Keratinocyte (primary cell): ENCODE data around the gene MIA2. TPM values are rescaled to one million over a fixed set of nuclear protein-coding genes. Genes with fewer than 3 reads are reported as not detected.

Source experiments
- DNase-seq: peaks from one replicate; pipeline ENCODE4 v3.0.0-alpha.2; 2011; ENCODE audit warnings: low read depth, missing footprints, low spot score
- FAIRE-seq: peaks from 2 replicates; lab custom pipeline; 2011; peaks lifted over from hg19 to GRCh38; lab: Jason Lieb, UNC
- H2AFZ ChIP-seq: 2 replicates; pipeline ENCODE4 v1.6.0; 2012; ENCODE audit warnings: low read length, control low read depth, inconsistent platforms; ENCODE audit not compliant: control insufficient read depth
- H3K27ac ChIP-seq: 2 replicates; pipeline ENCODE4 v1.5.1; 2011; ENCODE audit warnings: low read length; ENCODE audit not compliant: control insufficient read depth, insufficient read depth
- H3K27me3 ChIP-seq: 3 replicates; pipeline ENCODE4 v1.6.0; 2011; ENCODE audit warnings: low read length; ENCODE audit not compliant: control insufficient read depth, insufficient read depth; ENCODE audit errors: extremely low read depth
- H3K36me3 ChIP-seq, 2 experiments: 2 replicates in 1 of 2; 3 replicates in 1 of 2; pipeline ENCODE4 v1.5.1; 2011; ENCODE audit warnings: low read length in 2 of 2, mild to moderate bottlenecking in 1 of 2; ENCODE audit not compliant: control insufficient read depth in 2 of 2, insufficient read depth in 2 of 2; ENCODE audit errors: extremely low read depth in 1 of 2
- H3K4me1 ChIP-seq: 3 replicates; pipeline ENCODE4 v1.5.1; 2011; ENCODE audit warnings: low read length; ENCODE audit not compliant: control insufficient read depth, insufficient read depth; ENCODE audit errors: extremely low read depth
- H3K4me2 ChIP-seq: 3 replicates; pipeline ENCODE4 v1.6.0; 2011; ENCODE audit warnings: low read depth, low read length; ENCODE audit not compliant: control insufficient read depth, insufficient read depth; ENCODE audit errors: extremely low read depth
- H3K4me3 ChIP-seq, 3 experiments: fragments of 200-600 bp in 1 of 3; sonication (generic) in 1 of 3; 2 replicates in 2 of 3; 3 replicates in 1 of 3; pipeline ENCODE4 v1.5.1; 2011 to 2016; ENCODE audit warnings: low read length in 3 of 3, mild to moderate bottlenecking in 3 of 3, control low read depth in 2 of 3, inconsistent platforms in 1 of 3, low read depth in 1 of 3, mixed read lengths in 1 of 3, mixed run types in 1 of 3, moderate library complexity in 1 of 3; ENCODE audit not compliant: control insufficient read depth in 2 of 3, insufficient read depth in 2 of 3; ENCODE audit errors: extremely low read depth in 1 of 3
- H3K79me2 ChIP-seq: 2 replicates; pipeline ENCODE4 v1.6.0; 2012; ENCODE audit warnings: low read length; ENCODE audit not compliant: control insufficient read depth, insufficient read depth
- H3K9ac ChIP-seq: 3 replicates; pipeline ENCODE4 v1.6.0; 2011; ENCODE audit warnings: low read length; ENCODE audit not compliant: control insufficient read depth, insufficient read depth; ENCODE audit errors: extremely low read depth
- H3K9me1 ChIP-seq: 3 replicates; pipeline ENCODE4 v1.6.0; 2011; ENCODE audit warnings: low read length; ENCODE audit not compliant: control insufficient read depth, insufficient read depth; ENCODE audit errors: extremely low read depth
- H3K9me3 ChIP-seq: 2 replicates; pipeline ENCODE4 v1.5.1; 2012; ENCODE audit warnings: low read depth, low read length; ENCODE audit not compliant: control insufficient read depth
- H4K20me1 ChIP-seq: 3 replicates; pipeline ENCODE4 v1.6.0; 2011; ENCODE audit warnings: low read length; ENCODE audit not compliant: control insufficient read depth, insufficient read depth; ENCODE audit errors: extremely low read depth
- CTCF ChIP-seq, 3 experiments: IDR thresholded peaks in 1 of 3; conservative IDR thresholded peaks in 1 of 3; optimal IDR thresholded peaks in 1 of 3; 2 replicates in 2 of 3; 3 replicates in 1 of 3; pipeline versions ENCODE3 to v1.5.1; 2011; ENCODE audit warnings: low read length in 3 of 3, mild to moderate bottlenecking in 3 of 3, moderate library complexity in 2 of 3, control low read depth in 1 of 3, inconsistent platforms in 1 of 3; ENCODE audit not compliant: insufficient read depth in 2 of 3; ENCODE audit errors: extremely low read depth in 1 of 3
- EZH2 ChIP-seq: IDR thresholded peaks from one replicate; pipeline ENCODE4 v1.6.1; 2012; ENCODE audit warnings: inconsistent platforms, mild to moderate bottlenecking, low read length, moderate library complexity
- dilution Hi-C: fragments of 300-500 bp; cut with MboI; formaldehyde crosslinking; loops from one replicate; pipeline ENCODE4 v1.7.0; 2020; ENCODE audit warnings: low sequenced_read_pairs; ENCODE audit not compliant: extremely low pct_ligation_motif_present
- polyA plus RNA-seq, 5 experiments: library from polyadenylated mRNA; depleted of rRNA in 3 of 5; stranded (reverse) in 3 of 5; stranded (forward) in 1 of 5; unstranded in 1 of 5; fragments of >200 nt; gene quantifications; 1 replicate in 1 of 5; 2 replicates in 3 of 5; 3 replicates in 1 of 5; pipeline versions ENCODE4 v1.2.1 to v1.2.3, GENCODE V29; 2011 to 2012; ENCODE audit warnings: missing spikeins in 2 of 5, low read depth in 1 of 5, low replicate concordance in 1 of 5

The MIA2 gene
- polyA plus RNA-seq, 1 donor (not counting 4 experiments of a cell fraction or from before 2014, with no cell fraction given), result 21.9 TPM

- dilution Hi-C loops, result no loop called here
- peaks cover 3 to 5% of the 10 kb centered on the region in 2 experiments for H3K36me3 ChIP-seq
- H3K4me3 ChIP-seq, result no peak overlapping the region
- no peak overlapping the region for H3K27ac ChIP-seq
- TF ChIP-seq EZH2 (no peak), CTCF (optimal IDR thresholded peaks at IDR 0.05 in 1 of 3, IDR thresholded peaks at IDR 0.05 in 1 of 3, conservative IDR thresholded peaks at IDR 0.05 in 1 of 3; ENCODE audit: extremely low read depth in 1 of 3, insufficient read depth in 2 of 3, low read length in 3 of 3) (no peak)
- H3K79me2 ChIP-seq, result no peaks in the 10 kb centered on the region
- no peaks in the 10 kb centered on the region for H3K9me3 ChIP-seq
- no peaks in the 10 kb centered on the region for H4K20me1 ChIP-seq
- no peak for FAIRE-seq
- no peak overlapping the region for H2AFZ ChIP-seq
- DNase-seq, result no peak
- H3K4me1 ChIP-seq, result no peaks in the 10 kb centered on the region
- H3K9me1 ChIP-seq, result no peaks in the 10 kb centered on the region
- H3K4me2 ChIP-seq, result no peak overlapping the region
- no peaks in the 10 kb centered on the region for H3K27me3 ChIP-seq
- no peak overlapping the region for H3K9ac ChIP-seq
Measured at GRCh38 chr14:39319381-39319780, 85.7 kb downstream of the MIA2 start.

- H3K27ac ChIP-seq, result no peak overlapping the region
- no peak for TF ChIP-seq CTCF (optimal IDR thresholded peaks at IDR 0.05 in 1 of 3, IDR thresholded peaks at IDR 0.05 in 1 of 3, conservative IDR thresholded peaks at IDR 0.05 in 1 of 3; ENCODE audit: extremely low read depth in 1 of 3, insufficient read depth in 2 of 3, low read length in 3 of 3)
- TF ChIP-seq EZH2, result no peak
- no peaks in the 10 kb centered on the region for H4K20me1 ChIP-seq
- H2AFZ ChIP-seq, result no peak overlapping the region
- no peaks in the 10 kb centered on the region for H3K9me1 ChIP-seq
- H3K4me2 ChIP-seq, result no peak overlapping the region
- H3K79me2 ChIP-seq, result no peaks in the 10 kb centered on the region
- DNase-seq (no peak), FAIRE-seq (no peak)
- no peaks in the 10 kb centered on the region for H3K9me3 ChIP-seq
- no peak overlapping the region for H3K9ac ChIP-seq
- H3K27me3 ChIP-seq, result no peaks in the 10 kb centered on the region
- H3K36me3 ChIP-seq, result peaks cover 3 to 5% of the 10 kb centered on the region in 2 experiments
- dilution Hi-C loops, result no loop called here
- no peak overlapping the region for H3K4me3 ChIP-seq
- H3K4me1 ChIP-seq, result no peaks in the 10 kb centered on the region
Measured at GRCh38 chr14:39320318-39320717, 86.6 kb downstream of the MIA2 start.
